NK-92 treated with Interleukin-12 subunit alpha and Interleukin-12 subunit beta, amount 100 ng/mL, for 24 hours (cell line): Measurements from ENCODE around the gene SOX30.

ENCODE experiments used
- DNase-seq: peaks from one replicate; lab custom pipeline; 2025; lab: John Stamatoyannopoulos, UW

SOX30 gene

DNA sequence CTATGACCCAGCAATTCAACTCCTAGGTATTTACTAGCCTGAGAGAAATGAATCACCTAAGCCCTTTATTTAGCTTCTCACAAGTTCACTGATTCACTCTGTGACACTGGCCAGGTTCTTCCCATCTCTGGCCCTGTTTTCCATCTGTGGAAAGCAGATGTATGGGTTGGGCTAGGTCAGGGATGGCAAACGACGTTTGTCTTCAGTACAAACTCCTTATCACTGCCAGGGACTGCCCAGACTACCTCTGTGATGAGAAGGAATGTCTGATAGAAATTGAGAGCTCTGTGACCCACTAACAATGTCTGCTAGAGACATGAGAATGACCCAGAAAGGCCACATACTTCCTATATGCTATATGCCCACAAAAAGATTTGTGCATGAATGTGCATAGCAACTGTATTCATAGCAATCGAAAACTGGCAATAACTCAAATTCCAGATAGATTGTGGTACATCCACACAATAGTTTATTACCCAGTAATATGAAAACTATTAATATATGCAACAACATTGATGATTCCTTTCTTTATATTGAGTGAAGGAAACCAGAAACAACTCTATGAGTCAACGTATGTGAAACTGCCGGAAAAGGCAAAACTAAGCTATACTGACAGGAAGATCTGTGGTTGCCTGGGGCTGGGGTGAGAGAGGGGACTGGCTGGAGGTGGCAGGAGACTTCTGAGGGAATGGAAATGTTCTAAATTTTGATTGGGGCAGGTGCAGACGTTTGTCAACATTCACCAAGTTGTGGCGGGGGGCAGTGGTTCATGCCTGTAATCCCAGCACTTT lies 44.7 kb downstream of the SOX30 start:
- peak; percentile 39 for DNase-seq

DNA sequence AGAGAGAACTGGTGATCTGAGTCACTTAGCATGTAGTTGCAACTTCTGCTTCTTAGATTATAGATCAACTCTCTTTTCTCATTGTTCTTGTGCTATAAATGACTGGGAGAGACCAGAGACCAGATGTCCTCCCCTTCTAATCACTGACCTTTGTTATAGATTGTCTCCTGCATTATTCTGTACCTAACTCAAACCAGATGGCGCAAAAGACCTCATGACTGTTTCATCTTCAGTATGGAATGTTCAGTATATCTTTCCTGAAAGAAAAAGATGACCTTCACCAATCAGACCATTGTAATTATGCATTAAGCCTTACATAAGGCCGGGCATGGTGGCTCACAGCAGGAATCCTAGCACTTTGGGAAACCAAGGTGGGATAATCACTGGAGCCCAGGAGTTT lies 46.2 kb downstream of the SOX30 start:
- DNase-seq = no peak

DNA sequence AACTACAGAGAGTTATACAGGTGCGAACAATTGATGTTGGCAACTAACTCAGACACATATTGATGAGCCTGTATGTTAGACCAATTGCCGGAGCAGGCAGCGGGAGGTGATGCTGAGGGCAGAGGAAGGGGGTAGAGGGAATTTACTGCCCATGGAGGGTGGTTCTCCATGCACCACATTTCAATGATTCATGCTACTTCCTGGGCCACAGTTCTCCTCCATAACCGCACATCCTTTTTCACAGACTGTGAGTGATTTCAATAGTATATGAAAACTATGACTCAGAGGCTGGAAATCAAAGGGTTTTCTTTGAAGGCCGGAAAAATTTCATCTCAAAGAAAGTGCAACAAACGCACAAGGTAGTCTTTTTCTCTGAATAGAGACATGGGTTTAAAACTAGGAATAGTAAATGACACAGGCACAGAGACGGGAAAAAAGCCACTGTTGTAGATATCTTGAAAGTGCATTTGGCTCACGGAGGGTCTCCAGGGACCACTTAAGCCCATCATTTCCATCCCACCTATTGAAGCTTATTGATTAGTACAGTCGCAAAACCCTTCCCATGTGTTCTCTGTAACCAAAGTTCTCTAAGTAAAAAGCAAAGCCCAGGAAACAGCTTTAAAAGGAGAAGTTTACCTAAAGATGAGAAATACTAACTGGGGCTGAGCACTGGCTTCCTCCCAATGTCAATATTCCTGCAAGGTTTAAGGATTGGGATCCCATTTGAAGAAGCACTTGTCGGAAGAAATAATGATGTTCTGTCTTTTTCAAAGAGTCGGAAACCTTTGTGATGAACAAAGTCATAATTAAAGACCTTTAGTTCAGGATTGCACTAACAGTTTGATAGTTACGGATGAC lies 48.7 kb downstream of the SOX30 start:
- DNase-seq = no peak

DNA sequence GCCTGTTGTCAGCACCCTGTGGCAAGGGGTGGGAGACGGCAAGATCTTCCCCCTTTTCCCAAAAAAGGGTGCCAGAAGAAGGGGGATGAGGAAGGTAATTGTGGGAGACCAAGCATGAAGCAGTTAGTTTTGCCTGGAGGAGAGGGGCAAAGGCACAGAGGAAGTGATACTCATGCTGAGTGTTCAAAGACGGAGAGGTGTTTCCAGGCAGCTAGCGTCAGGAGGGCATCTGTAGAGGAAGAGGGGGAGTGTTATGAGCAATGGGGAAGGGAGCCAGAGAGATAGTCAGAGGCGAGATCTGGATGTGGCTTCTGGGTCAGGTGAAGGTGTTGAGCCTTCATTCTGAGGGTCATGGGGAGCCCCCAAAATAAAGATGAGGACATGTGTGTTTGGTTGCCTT lies 49.7 kb downstream of the SOX30 start:
- DNase-seq = no peak

DNA sequence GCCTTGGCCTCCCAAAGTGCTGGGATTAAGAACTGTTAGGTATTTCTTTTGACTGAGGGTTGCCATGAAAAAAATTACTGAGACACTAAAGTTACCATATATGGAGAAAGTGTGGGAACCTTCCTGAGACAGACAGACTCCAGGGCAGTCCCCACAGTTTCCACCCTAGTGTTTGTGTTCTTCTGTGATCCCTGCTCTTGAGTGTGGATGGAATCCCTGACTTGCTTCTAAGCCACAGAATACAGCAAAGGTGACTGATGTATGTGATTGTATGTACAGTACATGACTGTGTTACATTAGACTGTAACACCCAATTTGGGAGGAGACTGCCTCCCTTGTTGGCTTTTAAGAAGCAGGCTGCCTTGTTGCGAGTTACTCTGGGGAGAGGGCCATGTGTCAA lies 52.0 kb downstream of the SOX30 start:
- no peak for DNase-seq

DNA sequence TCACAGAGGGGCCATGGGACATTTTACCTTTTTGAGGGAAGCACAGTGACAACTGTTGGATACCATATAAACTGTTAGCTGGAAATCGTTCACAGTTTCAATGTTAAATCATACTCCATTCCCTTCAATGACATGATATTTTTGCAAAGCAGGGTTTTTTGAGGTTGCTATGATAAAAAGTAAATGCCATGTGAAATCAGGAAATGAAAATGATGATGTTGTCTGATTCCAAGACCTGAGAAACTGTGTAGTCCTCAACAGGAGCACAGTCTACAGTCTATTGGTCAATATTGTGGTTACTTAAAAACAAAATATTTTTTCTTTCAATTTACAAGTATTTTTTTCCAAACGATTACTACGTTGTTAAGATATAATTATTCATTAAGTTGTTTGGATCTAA lies 52.7 kb downstream of the SOX30 start:
- DNase-seq = no peak

DNA sequence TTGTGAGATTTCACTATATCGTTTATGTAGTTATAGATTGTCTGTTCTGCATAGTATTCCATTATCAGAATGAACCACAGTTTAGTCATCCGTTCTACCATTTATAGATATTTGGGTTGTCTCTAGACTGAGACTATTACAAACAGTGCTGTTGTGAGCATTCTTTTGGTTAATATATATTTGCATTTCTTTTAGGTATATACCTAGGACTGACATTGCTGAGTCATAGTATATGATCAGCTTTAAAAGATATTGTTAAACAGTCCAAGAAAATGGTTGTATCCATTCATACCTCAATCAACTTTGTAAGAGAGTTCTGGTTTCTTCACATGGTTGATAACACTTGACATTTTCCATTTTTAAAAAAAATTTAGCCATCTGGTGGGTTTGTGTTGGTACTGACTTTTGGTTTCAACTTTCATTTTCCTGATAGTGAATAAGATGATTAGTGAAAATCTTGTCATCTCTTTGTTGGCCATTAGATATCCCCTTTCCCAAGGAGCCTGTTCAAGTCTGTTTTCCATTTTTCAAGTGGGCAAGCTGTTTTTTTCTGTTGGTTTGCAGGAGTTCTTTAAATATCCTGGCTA lies 53.8 kb downstream of the SOX30 start:
- no peak for DNase-seq

DNA sequence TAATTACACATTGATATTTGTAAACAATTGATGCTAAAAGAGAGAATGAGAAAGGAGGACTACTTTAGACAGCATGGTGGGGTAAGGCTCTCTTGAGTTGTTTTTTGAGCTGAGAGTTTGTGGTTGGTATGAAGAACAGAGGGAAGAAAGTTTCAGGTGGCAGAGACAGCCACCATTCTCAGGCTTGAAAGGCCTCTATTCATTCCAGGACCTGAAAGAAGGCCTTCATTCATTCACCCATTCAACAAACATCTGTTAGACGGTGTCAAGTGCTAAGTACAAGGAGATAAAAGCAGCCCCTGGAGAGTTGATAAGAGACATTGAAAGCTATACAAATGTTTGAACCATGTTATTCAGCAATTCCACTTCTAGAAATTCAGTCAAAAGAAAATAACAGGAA lies 55.0 kb downstream of the SOX30 start:
- DNase-seq = no peak

DNA sequence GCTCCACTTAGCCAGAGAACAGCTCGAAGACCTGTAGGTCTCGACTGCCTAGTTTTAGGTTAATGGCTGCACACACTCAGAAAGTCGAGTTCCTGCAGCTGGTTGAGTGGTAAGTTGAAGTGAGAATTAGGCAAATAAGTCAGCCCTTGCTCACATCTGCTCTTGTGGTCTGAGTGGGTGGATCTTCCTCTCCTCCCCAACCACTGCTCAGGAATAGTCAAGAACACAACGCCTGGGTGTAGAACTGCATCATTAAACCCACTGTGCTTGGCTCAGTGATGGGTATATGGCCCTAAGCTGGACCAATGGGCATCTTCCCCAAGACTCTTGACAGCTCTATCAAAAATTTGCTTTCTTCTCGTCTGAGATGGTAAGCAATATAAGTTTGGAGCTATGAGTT lies 55.8 kb downstream of the SOX30 start:
- no peak for DNase-seq

DNA sequence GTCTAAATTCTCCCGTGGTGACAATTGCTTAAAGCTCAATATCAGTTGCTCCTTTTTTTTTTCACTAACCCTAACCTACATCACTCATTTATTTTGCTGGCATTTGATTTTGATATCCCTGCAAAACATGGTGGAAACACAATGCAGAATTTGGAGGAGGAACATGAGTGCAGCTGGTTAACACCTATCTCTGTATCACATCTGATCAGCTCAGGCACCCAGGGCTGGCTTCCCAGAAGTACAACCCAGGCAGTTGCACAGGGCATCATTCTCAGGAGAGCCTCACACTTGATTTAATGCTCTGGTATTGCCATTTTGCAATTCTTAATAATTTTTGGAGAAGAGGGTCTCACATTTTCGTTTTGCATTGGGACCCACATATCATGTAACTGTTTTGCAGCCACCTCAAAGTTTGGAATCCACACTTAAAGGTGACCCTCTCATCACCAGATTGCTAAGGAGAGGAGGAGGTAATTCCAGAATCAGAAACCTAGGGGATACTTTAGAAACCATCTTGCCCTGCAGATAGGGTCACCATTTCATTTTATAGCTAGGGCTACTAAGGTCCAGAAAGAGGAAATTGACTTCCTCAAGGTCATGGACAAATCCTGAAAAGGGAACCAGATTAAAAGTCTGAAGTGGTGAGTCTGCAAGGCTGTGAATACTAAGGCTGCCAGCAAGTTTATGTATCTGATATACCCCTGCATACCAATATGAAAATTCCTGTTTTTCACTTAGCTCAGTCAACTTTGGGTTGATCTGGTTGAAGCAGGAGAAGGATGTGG lies 57.4 kb downstream of the SOX30 start:
- no peak for DNase-seq

DNA sequence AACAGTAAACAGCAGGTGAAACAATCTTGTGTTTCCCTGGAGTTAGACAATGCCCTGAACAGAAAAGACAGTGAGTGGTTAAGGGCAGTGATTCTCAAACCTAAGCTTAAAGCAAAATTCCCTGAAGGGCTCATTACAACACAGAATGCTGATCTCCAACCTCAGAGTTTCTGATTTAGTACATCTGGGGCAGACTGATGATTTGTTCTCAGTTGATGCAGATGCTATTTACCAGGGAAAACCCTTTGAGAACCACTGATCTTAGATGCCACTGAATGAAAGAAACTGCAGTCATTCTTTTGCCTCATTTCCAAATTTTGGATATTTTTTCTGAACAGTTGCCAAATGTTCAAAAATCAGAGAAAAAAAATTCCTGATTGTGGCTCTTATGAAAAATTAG lies 58.0 kb downstream of the SOX30 start:
- DNase-seq = no peak

DNA sequence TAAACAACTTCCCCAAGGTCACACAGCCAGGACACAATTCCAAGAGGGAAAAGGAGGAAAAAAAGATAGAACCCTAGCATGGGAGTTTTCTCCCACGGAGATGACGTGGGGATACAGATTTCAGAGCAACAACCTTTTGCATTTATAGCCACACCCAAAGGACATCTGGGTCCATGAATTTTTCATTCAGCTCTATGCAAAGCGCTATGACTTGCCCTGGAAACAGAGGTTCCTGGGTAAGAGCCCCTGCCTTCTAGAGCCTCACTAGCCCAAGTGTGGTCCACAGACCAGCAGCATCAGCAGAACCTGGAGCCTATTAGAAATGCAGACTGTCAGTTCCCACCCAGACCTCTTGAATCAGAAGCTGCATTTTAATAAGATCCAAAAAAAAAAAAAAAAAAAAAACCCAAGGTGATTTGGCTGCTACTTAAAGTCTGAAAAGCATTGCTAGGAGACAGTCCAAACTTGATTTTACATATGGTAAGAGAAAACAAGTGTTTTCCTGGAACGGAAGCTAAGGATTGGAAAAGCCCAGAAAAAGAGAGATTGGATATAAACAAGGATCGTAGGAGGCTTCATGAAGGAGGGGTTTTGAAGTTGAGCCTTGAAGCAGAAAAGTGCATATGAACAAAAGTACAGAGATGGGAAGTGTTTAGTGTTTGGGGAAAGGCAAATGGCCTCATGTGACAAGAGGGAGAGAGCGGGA lies 59.0 kb downstream of the SOX30 start:
- DNase-seq = no peak

DNA sequence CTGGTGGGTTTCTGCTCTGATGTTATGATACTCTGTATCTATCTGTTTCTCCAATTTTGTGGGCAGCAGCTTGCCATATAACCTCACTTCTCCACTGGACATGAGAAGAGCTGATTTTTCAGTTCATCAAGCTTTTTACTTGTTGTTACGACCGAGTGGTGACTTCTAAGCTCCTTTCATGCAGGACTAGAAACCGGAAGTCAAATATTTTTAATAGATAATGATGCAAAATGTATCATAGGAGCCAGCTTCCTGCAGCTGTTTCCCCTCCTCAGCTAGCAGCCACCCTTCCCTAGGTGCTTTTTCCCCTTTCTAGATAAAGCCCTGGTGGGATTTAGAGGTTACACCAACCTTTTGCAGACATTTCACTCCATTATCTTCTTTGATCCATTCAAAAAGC lies 59.6 kb downstream of the SOX30 start:
- DNase-seq = no peak

DNA sequence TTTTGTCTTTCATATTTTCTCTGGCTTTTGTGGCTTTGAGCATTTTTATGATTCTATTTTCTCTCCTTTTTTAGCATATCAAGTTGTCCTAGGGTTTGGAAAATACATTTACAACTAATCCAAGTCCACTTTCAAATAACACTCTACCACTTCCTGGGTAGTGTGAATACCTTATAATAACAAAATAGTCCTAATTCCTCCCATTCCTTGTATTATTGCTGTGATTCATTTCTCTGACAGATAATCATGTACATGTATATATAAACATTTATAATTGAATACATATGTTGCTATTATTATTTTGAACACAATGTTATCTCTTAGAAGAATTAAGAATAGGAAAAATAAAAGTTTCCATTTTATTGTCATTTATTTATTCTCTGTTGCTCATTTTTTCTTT lies 61.8 kb downstream of the SOX30 start:
- no peak for DNase-seq

DNA sequence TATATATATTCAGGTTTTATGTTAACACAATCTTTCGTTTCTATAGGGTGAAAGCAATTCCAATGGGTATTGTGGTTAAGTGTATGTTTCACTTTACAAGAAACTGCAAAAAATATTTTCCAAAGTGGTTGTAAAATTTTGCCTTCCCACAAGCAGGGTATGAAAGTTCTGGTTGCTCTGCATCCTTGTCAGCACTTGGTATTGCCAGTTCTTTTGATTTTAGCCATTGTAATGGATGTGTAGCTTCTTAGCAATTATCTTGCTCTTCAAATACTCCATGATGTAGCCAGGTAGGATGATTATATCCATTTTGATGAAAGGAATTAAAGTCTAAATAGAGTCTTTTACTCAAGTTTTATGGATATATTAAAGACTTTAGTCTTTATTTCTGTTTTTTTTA lies 67.6 kb downstream of the SOX30 start:
- DNase-seq = no peak

DNA sequence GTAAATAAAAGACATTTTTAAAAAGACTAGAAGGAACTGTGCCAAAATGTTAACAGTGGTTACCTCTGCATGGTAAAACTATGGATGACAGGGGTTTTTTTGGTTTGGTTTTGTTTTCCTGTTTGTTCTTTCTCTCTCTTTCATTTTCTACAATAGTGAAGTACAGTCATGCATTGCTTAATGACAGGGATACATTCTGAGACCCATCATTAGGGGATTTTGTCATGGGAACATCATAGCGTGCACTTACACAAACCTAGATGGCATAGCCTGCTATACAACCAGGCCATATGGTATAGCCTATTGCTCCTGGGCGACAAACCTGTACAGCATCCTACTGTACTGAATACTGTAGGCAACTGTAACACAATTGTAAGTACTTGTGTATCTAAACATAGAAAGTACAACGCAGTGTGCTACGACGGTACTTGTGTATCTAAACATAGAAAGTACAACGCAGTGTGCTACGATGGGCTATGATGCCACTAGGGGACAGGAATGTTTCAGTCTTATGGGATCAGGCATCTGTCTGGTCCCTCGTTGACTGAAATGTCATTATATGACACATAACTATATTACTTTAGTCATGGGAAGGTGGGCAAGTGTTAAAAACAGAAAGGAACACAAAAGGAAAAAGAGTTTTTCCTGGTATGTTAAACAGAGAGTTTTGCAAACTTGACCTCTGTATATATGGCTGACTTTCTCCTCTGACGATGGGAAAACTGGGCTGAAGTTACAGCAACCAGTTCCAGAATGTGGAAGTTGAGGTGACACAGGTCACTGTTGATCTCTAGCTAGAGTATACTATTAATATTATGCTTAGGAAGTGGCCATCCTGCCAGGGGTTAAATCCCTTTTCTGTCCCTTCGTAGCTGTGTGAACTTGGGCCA lies 69.3 kb downstream of the SOX30 start:
- no peak for DNase-seq

DNA sequence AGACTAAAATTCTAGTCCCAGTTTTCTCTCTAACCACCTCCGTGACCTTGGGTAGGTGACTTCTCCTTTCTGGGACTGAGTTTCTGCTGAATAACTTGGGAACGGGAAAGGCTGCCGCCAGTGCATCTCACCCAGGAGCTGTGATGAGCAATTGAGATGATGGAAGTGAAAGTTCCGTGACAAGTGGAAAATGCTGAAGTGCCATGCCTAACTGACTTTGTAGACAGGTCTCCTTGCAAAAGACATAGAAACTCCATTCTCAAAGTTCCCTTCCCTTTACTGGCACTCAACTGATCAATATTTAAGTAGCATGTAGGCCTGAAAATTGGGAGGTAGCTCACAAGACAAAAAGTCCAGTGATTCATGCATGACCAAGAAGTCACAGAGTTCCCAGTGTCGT lies 70.3 kb downstream of the SOX30 start:
- no peak for DNase-seq

DNA sequence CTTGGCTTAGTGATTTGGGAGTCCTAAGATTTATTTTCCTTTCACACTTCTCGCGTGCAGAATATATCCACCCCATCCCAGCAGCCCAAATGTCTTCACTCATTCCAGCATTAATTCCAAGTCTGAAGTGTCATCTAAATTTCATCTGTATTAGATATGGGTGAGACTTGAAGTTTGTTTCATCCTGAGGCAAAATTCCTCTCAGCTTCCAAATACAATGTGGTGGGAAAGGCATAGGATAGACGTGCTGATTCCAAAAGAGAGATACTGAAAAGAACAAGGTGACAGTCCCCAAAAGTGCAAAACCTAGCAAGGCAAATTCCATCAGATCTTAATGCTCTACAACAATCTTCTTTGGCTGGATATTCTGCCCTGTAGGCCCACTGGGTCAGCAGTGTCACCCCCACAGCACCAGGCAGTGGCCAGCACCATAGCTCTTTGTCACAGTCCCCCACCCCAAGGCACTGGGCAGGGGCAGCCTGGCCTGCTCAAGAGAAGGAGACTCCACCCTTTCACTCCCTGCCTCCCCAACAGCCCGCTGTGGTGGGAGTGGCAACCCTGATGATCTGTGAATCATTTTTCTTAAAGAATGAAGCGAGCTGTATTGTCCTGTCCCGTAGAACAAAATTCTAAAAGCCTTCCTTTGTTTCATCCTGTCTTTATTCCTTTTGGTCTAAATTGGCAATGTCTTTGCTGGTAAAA lies 74.0 kb downstream of the SOX30 start:
- no peak for DNase-seq

DNA sequence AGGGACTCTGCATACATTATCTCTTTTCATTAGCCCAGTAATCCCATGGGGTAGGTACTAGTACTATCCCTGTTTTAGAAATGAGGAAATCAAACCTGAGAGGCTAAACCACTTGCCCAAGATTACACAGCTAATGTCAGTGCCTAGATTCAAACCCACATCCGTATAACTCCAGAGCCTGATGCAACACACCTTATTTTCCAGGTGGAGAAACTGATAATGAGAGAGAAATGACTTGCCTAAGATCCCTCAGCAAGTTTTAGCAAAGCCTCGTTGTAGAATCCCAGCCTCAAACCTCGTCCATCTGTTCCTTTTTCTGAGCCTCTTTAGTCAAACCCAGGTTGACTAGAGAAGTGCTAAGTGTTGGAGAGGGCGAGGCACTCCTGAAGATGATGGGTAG lies 75.6 kb downstream of the SOX30 start:
- no peak for DNase-seq
